Hepatocyte (in vitro differentiated cells): ENCODE measurements around the gene TMEM132A.

Experiments
- EZH2 ChIP-seq: fragments of 200-600 bp; sonication (generic); IDR thresholded peaks from 2 replicates; pipeline ENCODE4 v1.6.1; 2016; ENCODE audit warnings: antibody characterized with exemption, mild to moderate bottlenecking, borderline replicate concordance
- EZH2phosphoT487 ChIP-seq: fragments of 200-600 bp; sonication (generic); IDR thresholded peaks from one replicate; pipeline ENCODE4 v1.6.1; 2018; ENCODE audit warnings: antibody characterized with exemption, mild to moderate bottlenecking, low read depth, moderate library complexity; ENCODE audit not compliant: unreplicated experiment, severe bottlenecking
- TF ChIP-seq, protein P1 (sequence below): fragments of 200-600 bp; sonication (generic); IDR thresholded peaks from 2 replicates; pipeline ENCODE4 v1.5.1; 2016; ENCODE audit warnings: antibody characterized with exemption, mild to moderate bottlenecking; ENCODE audit not compliant: poor library complexity

GRCh38 chr11:60928563-60929001 is 4.3 kb downstream of the TMEM132A start:
- TF ChIP-seq, protein P1, sequence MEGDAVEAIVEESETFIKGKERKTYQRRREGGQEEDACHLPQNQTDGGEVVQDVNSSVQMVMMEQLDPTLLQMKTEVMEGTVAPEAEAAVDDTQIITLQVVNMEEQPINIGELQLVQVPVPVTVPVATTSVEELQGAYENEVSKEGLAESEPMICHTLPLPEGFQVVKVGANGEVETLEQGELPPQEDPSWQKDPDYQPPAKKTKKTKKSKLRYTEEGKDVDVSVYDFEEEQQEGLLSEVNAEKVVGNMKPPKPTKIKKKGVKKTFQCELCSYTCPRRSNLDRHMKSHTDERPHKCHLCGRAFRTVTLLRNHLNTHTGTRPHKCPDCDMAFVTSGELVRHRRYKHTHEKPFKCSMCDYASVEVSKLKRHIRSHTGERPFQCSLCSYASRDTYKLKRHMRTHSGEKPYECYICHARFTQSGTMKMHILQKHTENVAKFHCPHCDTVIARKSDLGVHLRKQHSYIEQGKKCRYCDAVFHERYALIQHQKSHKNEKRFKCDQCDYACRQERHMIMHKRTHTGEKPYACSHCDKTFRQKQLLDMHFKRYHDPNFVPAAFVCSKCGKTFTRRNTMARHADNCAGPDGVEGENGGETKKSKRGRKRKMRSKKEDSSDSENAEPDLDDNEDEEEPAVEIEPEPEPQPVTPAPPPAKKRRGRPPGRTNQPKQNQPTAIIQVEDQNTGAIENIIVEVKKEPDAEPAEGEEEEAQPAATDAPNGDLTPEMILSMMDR = no peak
- TF ChIP-seq EZH2 (no peak), EZH2phosphoT487 (no peak)
